HepG2 (cell line): ENCODE measurements around the gene FMOD. TPM values are rescaled to one million over a fixed set of nuclear protein-coding genes. Genes with fewer than 3 reads are reported as not detected.

ENCODE experiments used
- GABPB1 ChIP-seq: IDR thresholded peaks from 2 replicates; pipeline ENCODE4 v1.6.1; 2016; ENCODE audit warnings: mild to moderate bottlenecking, missing genetic modification reagents, moderate library complexity, missing compliant biosample characterization
- GATAD1 ChIP-seq: IDR thresholded peaks from 2 replicates; pipeline ENCODE4 v1.6.1; 2016; ENCODE audit warnings: missing genetic modification reagents, missing compliant biosample characterization
- GFI1 ChIP-seq: sonication (generic); formaldehyde crosslinking; IDR thresholded peaks from 2 replicates; pipeline ENCODE4 v1.5.0; 2020; ENCODE audit warnings: missing genetic modification reagents, mild to moderate bottlenecking, borderline replicate concordance
- KDM4B ChIP-seq: sonication (generic); formaldehyde crosslinking; IDR thresholded peaks from 2 replicates; pipeline ENCODE4 v1.4.0; 2020; ENCODE audit warnings: missing genetic modification reagents
- MBD4 ChIP-seq: IDR thresholded peaks from 2 replicates; pipeline ENCODE4 v1.6.1; 2012; ENCODE audit warnings: low read length, inconsistent platforms, borderline replicate concordance
- MED13 ChIP-seq: sonication (generic); formaldehyde crosslinking; IDR thresholded peaks from 2 replicates; pipeline ENCODE4 v1.5.0; 2020; ENCODE audit warnings: missing genetic modification reagents
- POLR2G ChIP-seq: fragments of 200-400 bp; formaldehyde crosslinking; IDR thresholded peaks from 2 replicates; pipeline ENCODE4 v1.6.1; 2018; ENCODE audit warnings: mild to moderate bottlenecking, low read depth, low read length, moderate library complexity
- RFX1 ChIP-seq: fragments of 450-650 bp; IDR thresholded peaks from 2 replicates; pipeline ENCODE4 v1.6.1; 2017
- RFXANK ChIP-seq: IDR thresholded peaks from 2 replicates; pipeline ENCODE4 v1.6.1; 2016
- SNAPC4 ChIP-seq: sonication (generic); formaldehyde crosslinking; IDR thresholded peaks from 2 replicates; pipeline ENCODE4 v1.4.0; 2020; ENCODE audit warnings: mild to moderate bottlenecking, missing genetic modification reagents
- TP53 ChIP-seq: sonication (generic); formaldehyde crosslinking; conservative IDR thresholded peaks from 2 replicates; pipeline ENCODE4 v1.4.0; 2020; ENCODE audit warnings: missing genetic modification reagents
- ZBTB43 ChIP-seq: sonication (generic); formaldehyde crosslinking; conservative IDR thresholded peaks from 2 replicates; pipeline ENCODE4 v1.4.0; 2020; ENCODE audit warnings: missing genetic modification reagents
- ZHX1 ChIP-seq: sonication (generic); formaldehyde crosslinking; IDR thresholded peaks from 2 replicates; pipeline ENCODE4 v1.8.1; 2022; ENCODE audit warnings: low read depth, mild to moderate bottlenecking, missing genetic modification reagents
- ZKSCAN8 ChIP-seq: IDR thresholded peaks from 2 replicates; pipeline ENCODE4 v1.6.1; 2016; ENCODE audit warnings: borderline replicate concordance, missing genetic modification reagents, missing compliant biosample characterization
- ZMYM3 ChIP-seq: sonication (generic); formaldehyde crosslinking; IDR thresholded peaks from 2 replicates; pipeline ENCODE4 v1.5.1; 2020; ENCODE audit warnings: mild to moderate bottlenecking, missing genetic modification reagents
- ZNF101 ChIP-seq: sonication (generic); formaldehyde crosslinking; IDR thresholded peaks from 2 replicates; pipeline ENCODE4 v1.4.0; 2020; ENCODE audit warnings: mild to moderate bottlenecking, low read depth, missing genetic modification reagents, borderline replicate concordance
- ZNF264 ChIP-seq: sonication (generic); formaldehyde crosslinking; IDR thresholded peaks from 2 replicates; pipeline ENCODE4 v1.4.0; 2020; ENCODE audit warnings: missing genetic modification reagents
- ZNF414 ChIP-seq: sonication (generic); formaldehyde crosslinking; IDR thresholded peaks from 2 replicates; pipeline ENCODE4 v1.5.0; 2020; ENCODE audit warnings: missing genetic modification reagents
- ZNF431 ChIP-seq: sonication (generic); formaldehyde crosslinking; IDR thresholded peaks from 2 replicates; pipeline ENCODE4 v1.9.0; 2022; ENCODE audit warnings: missing genetic modification reagents, low read depth, mild to moderate bottlenecking, borderline replicate concordance
- ZNF678 ChIP-seq: sonication (generic); formaldehyde crosslinking; IDR thresholded peaks from 2 replicates; pipeline ENCODE4 v1.4.0; 2020; ENCODE audit warnings: mild to moderate bottlenecking, missing genetic modification reagents
- polyA plus RNA-seq, 8 experiments: library from polyadenylated mRNA; depleted of rRNA in 3 of 8; stranded (reverse) in 7 of 8; unstranded in 1 of 8; fragments of >200 nt; fragmentation: Illumina TruSeq in 4 of 8; extraction: Trizol in 4 of 8; gene quantifications; 2 replicates each; pipeline versions ENCODE4 v1.2.1 to v1.2.3, GENCODE V29; 2011 to 2016; ENCODE audit warnings: low read depth in 4 of 8, missing spikeins in 1 of 8, mixed read lengths in 1 of 8; ENCODE audit not compliant: insufficient read depth in 1 of 8
- total RNA-seq, 5 experiments: library from RNA; depleted of rRNA; stranded (reverse); fragments of >200 nt; fragmentation: Illumina TruSeq; extraction: Trizol; gene quantifications; 2 replicates each; pipeline ENCODE4 v1.2.3, GENCODE V29; 2016; ENCODE audit warnings: low read depth in 1 of 5

Gene FMOD
- total and polyA plus RNA-seq, 2 of the 13 experiments (the other 11 are each of a cell fraction or from before 2014, with no cell fraction given), result 0.08 TPM; not detected in 1

GRCh38 chr1:203304919-203305808 is 45.8 kb downstream of the FMOD start, which contains the start of gene BTG2 (continued):
- TF ChIP-seq SNAPC4 (no peak), ZNF264 (CRISPR knock-in tag) (no peak), POLR2G (peak; percentile 98), GFI1 (0 out of 2 replicates have a peak, but pooled peaks have one; percentile 47), ZNF431 (CRISPR knock-in tag) (no peak), ZNF678 (CRISPR knock-in tag) (0 out of 2 replicates have a peak, but pooled peaks have one; percentile 25), MED13 (CRISPR knock-in tag) (no peak), ZNF414 (CRISPR knock-in tag) (peak; percentile 54; the same call in 1 of the 2 replicates), GABPB1 (CRISPR knock-in tag) (peak; percentile 65; the same call in 1 of the 2 replicates), ZKSCAN8 (CRISPR knock-in tag) (no peak), ZHX1 (CRISPR knock-in tag) (0 out of 2 replicates have a peak, but pooled peaks have one; percentile 3), GATAD1 (CRISPR knock-in tag) (no peak; the same call in 1 of the 2 replicates), KDM4B (CRISPR knock-in tag) (peak; percentile 29; the same call in 1 of the 2 replicates), ZNF101 (CRISPR knock-in tag) (no peak), MBD4 (no peak), ZBTB43 (CRISPR knock-in tag) (no peak), RFXANK (no peak), ZMYM3 (CRISPR knock-in tag) (peak; percentile 33), RFX1 (no peak), TP53 (CRISPR knock-in tag) (no peak)
